Mucosa of descending colon (tissue), 3 donors: ENCODE results near the gene SMIM8. TPM values are rescaled to one million over a fixed set of nuclear protein-coding genes. Genes with fewer than 3 reads are reported as not detected.

ENCODE experiments used
- ATAC-seq: fragments of 200-7000 bp; cut with Tn5 transposase; one replicate; pipeline ENCODE4 v1.9.1; 2020; ENCODE audit warnings: mild to moderate bottlenecking, moderate library complexity
- DNase-seq, 3 donors: peaks; one replicate each; pipeline ENCODE4 v3.0.0-alpha.2; 2020
- H3K36me3 ChIP-seq: fragments of 200-600 bp; one replicate; pipeline ENCODE4 v1.8.0; 2021; ENCODE audit warnings: low read depth, mild to moderate bottlenecking
- H3K4me1 ChIP-seq: fragments of 200-600 bp; one replicate; pipeline ENCODE4 v1.8.0; 2021; ENCODE audit warnings: low read depth, mild to moderate bottlenecking
- H3K4me3 ChIP-seq: fragments of 200-600 bp; one replicate; pipeline ENCODE4 v1.8.0; 2021; ENCODE audit warnings: mild to moderate bottlenecking
- H3K9me3 ChIP-seq: fragments of 200-600 bp; one replicate; pipeline ENCODE4 v1.8.0; 2021; ENCODE audit warnings: mild to moderate bottlenecking
- CTCF ChIP-seq: fragments of 200-600 bp; IDR thresholded peaks from one replicate; pipeline ENCODE4 v1.8.0; 2022; ENCODE audit warnings: antibody characterized with exemption, mild to moderate bottlenecking
- intact Hi-C, 2 donors: fragments of 100-400 bp; cut with DNase I in 1 of 2; cut with micrococcal nuclease in 1 of 2; formaldehyde crosslinking; loops; one replicate each; pipeline versions ENCODE4 v1.11.0 to v1.11.1; 2022; cut with DNase I, micrococcal nuclease
- total RNA-seq, 3 donors: library from RNA; stranded (reverse); fragmentation: NEBNext Ultra II Directional in 2 of 3; extraction: Animal tissue kit (Norgen Biotek cat#: 25700) in 2 of 3; gene quantifications; one replicate each; pipeline versions ENCODE4 v1.2.1 to v1.2.4, GENCODE V29; 2021 to 2023
- donor health status: DM: no; HTN: no; CAD: no; lungs with moderate emphysema.
- donor health status: DM: no; HTN: no; CAD: no.
- donor health status: DM: no; HTN: yes; CAD: no.

SMIM8 gene
- total RNA-seq, 3 donors from 2014 or later: 10.9 to 18.9 (median 13.2) TPM

- no peak for ATAC-seq
- Histone ChIP-seq H3K36me3 (no peaks in the 10 kb centered on the region), H3K4me3 (no peak overlapping the region), H3K9me3 (no peaks in the 10 kb centered on the region), H3K4me1 (no peaks in the 10 kb centered on the region)
- intact Hi-C loops: no loop called here
- DNase-seq: no peak
- no peak for TF ChIP-seq CTCF
Observed at GRCh38 chr6:87356181-87356580, 33.8 kb downstream of the SMIM8 start.

- intact Hi-C loops: no loop called here
- no peak for TF ChIP-seq CTCF
- Histone ChIP-seq H3K9me3 (no peaks in the 10 kb centered on the region), H3K4me3 (no peak overlapping the region), H3K4me1 (no peaks in the 10 kb centered on the region), H3K36me3 (no peaks in the 10 kb centered on the region)
- no peak for DNase-seq
- no peak for ATAC-seq
Observed at GRCh38 chr6:87357479-87358196, 35.2 kb downstream of the SMIM8 start.

GRCh38 chr6:87364602-87365252 lies 42.3 kb downstream of the SMIM8 start:
- no peaks in the 10 kb centered on the region for H3K4me1 ChIP-seq
- DNase-seq (no peak), ATAC-seq (no peak)
- H3K9me3 ChIP-seq: peaks cover 3% of the 10 kb centered on the region
- intact Hi-C loops: no loop called here
- no peak for TF ChIP-seq CTCF
- no peak overlapping the region for H3K4me3 ChIP-seq
- H3K36me3 ChIP-seq: no peaks in the 10 kb centered on the region

GRCh38 chr6:87366072-87366827 lies 43.9 kb downstream of the SMIM8 start:
- intact Hi-C loops: no loop called here
- Histone ChIP-seq H3K4me3 (no peak overlapping the region), H3K9me3 (peaks cover 3% of the 10 kb centered on the region), H3K4me1 (no peaks in the 10 kb centered on the region), H3K36me3 (no peaks in the 10 kb centered on the region)
- ATAC-seq: no peak
- TF ChIP-seq CTCF: no peak
- DNase-seq: no peak

- intact Hi-C loops: no loop called here
- Histone ChIP-seq H3K36me3 (no peaks in the 10 kb centered on the region), H3K9me3 (peaks cover 3% of the 10 kb centered on the region), H3K4me3 (no peak overlapping the region), H3K4me1 (no peaks in the 10 kb centered on the region)
- no peak for ATAC-seq
- no peak for TF ChIP-seq CTCF
- no peak for DNase-seq
Observed at GRCh38 chr6:87366899-87367298, 44.5 kb downstream of the SMIM8 start.
